ENCODE results near the gene AKAP13.

- no peak for TF ChIP-seq JUNB (IDR thresholded peaks at IDR 0.05)
- no peak for TF ChIP-seq MYC (IDR thresholded peaks at IDR 0.05; ENCODE audit: borderline replicate concordance, low read length)
- no peak for TF ChIP-seq CTCF (IDR thresholded peaks at IDR 0.05)
Observed at GRCh38 chr15:85351965-85352364, 28.4 kb upstream of the AKAP13 start.
